NCI-H2196 (cell line): ENCODE results near the gene ZDHHC13.
"Not testable (repeated sequence)": the region's sequence is repeated elsewhere in the genome, so short reads cannot be mapped to it uniquely, and the experiment has no call there.

ENCODE experiments used
- DNase-seq: peaks from one replicate; lab custom pipeline; 2025; ENCODE audit not compliant: unreplicated experiment; lab: John Stamatoyannopoulos, UW

ZDHHC13 gene

DNA sequence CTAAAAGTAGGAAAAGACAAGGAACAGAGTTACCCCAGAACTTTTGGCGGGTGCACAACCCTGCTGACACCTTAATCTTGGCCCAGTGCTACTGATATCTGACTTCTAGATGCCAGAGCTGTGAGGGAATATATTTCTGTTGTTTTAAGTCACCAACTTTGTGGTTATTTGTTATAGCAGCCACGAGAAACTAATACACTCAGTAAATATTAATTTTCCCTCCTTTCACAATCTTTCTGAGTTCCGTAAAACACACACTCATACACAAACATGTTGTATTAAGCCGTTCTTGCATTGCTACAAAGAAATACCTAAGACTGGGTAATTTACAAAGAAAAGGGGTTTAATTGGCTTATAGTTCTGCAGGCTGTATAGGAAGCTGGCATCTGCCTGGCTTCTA is 16.1 kb upstream of the ZDHHC13 start:
- DNase-seq, result no peak

DNA sequence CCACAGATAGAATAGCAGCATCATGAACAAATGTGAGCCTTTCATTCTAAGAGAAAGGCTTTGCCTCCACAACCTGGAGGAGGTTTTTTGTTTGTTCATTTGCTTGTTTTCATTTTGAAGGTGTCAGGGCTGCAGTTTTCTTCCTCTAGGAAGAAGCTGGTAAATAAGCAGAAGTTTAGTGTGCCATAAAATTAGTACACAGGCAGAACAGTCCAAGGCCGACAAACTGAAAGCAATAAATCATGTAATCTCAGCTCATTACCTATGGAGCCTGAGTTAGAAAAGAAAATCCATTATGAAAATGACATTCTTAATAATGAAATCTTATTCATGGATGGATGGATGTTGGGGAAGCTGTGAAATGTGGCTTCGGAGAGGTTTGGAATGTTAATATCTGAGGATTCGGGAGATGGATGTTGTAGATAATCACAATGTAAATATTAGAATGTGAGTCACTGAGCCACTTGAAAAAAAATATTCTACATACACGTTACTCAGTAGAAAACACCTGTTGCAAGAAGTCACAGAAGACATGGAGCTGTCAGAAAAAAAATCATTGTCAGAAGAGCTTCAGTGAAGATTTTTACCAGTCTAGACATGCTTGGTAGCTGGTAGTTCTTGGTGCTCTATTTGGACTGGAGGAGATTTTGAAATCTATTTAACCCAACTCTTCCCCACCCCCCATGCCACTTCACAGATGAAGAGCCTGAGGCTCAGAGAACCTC is 15.0 kb upstream of the ZDHHC13 start:
- DNase-seq, result peak; percentile 43

DNA sequence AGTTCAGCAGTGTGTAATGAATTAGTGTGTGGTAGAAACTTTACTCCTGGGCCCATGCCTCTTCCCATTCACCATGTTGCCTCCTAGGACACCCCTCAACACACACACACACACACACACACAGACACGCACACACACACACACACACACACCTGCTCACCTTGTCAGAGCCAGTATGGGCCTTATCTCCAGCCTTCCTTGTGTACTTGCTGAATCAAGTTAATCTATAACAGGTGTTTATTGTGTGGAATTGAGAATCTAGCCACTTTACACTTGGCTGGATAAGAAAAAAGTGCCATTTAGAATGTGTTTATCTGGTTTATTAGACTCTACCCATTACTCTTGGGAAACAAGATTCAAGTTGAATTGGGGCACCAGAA is 14.5 kb upstream of the ZDHHC13 start:
- no peak for DNase-seq

DNA sequence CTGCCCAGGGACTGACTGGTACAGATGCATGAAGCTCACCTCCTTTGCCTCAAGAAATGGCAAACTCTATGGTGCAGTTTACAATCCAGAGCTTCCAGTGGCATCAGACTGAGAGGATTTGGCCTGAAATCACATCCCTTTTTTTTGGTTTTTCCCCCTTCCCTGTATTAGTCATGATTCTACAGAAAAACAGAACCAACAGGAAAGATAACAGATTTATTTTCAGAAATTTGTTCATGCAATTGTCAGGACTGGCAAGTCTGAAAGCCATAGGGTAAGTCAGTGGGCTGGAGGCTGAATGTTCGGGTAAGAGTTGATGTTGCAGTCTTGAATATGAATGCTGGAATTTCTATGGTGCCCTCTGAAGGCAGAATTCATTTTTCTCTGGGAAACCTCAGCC is 12.0 kb upstream of the ZDHHC13 start:
- DNase-seq, result no peak

DNA sequence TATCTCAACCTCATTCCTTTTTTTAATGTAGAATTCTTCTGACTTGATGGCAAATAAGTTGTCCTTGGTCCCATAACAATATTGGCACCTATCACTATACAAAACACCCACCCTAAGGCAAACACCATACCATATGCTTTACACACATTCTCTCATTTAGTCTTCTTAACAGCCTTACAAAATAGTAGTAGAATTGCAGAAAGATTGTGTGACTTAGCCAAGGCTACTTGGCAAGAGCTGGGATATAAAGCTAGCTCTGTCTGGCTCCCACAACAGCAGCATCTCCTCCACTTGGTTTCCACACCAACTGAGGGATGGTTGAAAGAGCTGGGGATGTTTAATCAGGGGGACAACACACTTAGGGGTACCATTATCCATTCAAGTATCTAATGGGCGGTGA is 9.8 kb upstream of the ZDHHC13 start:
- DNase-seq, result no peak

DNA sequence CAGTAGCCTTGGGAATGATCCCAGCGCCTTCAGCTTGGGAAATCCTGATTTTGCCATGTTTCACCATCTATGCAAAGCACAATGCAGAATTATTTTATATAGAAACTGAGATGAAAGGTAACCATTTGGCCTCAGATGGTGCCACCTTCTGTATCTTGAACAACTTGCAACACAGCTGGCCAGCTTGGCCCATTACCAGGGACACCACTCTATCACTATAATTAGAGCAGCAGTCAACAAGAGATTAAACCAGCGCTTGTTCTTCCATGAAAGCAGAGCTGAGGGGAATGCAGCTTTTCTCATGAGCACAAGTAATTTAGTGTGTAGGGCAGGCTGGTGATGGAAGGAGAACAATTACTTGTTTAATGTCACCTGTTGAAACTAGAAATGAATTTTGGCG is 6.7 kb upstream of the ZDHHC13 start:
- peak; percentile 61 for DNase-seq

DNA sequence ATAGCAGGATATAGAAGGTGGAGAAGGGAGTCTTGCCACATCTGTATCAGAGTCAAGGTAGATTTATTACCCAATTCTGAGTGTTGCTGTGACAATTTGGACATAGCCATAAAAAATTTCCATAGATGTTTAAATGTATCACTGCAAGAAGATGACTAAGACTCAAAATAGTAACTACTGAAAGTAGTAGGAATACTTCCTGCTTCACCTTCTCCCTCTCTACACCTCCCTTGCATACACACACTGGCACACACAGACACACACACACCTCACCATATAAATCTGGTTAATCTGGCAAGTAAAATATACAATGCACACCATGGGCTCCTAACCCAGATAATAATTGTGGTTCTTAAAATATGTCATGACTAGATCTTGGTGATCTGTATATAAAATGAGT is 5.2 kb upstream of the ZDHHC13 start:
- DNase-seq, result no peak

DNA sequence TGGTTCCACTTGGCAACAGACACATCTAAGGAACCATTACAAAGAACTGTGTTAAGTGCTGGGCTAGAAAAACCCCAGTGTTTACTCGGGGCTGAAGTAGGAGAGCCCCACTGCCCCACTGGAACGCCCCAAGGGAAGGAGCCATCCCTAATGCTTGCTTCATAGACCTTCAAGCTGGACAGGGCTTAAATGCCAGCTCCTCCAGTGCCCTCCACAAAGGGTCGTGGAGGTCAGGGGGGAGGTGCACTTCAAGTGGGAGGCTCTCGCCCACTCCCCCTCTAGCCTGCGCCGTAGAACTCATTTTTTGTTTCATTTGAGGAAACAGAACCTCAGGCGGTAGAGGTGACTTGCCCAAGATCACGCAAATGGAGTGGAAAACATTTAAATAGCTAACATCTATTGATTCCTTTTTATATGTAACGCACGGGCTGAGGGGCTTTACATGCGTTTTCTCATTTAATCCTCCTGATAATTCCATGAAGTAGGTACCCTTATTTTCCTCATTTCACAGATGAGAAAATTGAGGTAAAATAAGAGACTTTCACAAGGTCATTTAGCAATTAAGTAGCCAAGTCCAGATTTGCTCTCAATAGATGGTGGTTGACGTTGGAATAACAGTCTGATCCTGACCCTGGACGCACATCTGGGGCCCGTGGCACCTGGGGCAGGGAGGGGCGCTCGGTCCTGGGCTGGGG is 545 bp upstream of the ZDHHC13 start:
- DNase-seq, result no peak

DNA sequence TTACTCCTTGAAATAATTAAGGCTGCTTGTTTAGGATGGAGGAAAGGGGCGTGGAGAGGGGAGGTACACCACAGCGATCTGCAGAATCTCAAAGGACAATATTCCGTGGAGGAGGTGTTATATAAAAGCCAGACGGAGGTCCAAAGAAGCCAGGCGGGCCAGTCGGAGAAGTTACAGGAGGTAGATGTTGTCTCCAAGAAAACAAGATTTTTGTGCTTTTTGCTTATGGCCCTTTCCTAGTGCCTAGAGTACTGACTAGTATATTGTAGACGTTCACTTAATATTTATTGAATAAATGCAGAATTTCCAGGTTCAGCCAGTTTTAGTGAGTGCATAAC is 761 bp downstream of the ZDHHC13 start:
- no peak for DNase-seq

DNA sequence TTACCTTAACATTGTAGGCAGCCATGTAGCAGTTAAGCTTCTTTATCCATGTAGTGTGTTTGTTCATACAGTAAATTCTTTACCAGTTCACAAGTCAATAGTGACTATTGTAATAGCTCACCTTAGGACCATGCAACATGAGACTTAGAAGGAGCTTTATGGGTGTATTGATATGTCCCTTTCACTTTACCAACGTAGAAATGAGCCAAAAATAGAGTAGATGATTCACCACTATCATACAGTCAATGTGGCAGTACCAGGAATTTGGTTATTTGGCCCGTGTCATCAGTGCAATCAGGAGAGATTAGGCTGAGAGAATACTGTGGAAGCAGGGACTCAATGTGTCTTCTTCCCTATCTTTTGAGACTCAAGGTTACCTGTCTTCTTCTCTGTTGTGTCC is 4.7 kb downstream of the ZDHHC13 start:
- no peak for DNase-seq

DNA sequence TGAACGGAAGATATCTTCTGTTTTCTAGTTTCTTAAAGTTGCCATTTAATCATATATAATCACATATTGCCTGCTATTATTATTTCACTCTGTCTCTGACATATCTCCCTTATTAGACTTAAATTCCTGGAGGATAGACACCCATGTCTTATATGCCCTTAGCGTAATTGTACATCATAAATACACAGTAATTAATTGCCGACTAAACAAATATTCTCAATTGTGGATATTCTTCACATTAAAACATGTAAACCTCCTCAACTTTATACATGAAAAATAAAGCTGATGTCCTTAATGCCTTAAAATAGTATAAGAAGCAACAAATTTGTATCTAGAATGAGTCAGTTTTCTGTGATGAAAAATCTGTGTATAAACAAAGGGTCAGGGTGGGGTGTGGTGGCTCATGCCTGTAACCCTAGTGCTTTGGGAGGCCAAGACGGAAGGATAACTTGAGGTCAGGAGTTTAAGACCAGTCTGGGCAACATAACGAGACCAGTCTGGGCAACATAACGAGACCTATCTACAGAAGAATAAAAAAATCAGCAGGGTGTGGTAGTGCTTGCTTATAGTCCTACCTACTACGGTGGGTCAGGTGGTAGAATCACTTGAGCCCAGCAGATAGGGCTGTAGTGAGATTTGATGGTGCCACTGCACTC is 6.1 kb downstream of the ZDHHC13 start:
- no peak for DNase-seq

DNA sequence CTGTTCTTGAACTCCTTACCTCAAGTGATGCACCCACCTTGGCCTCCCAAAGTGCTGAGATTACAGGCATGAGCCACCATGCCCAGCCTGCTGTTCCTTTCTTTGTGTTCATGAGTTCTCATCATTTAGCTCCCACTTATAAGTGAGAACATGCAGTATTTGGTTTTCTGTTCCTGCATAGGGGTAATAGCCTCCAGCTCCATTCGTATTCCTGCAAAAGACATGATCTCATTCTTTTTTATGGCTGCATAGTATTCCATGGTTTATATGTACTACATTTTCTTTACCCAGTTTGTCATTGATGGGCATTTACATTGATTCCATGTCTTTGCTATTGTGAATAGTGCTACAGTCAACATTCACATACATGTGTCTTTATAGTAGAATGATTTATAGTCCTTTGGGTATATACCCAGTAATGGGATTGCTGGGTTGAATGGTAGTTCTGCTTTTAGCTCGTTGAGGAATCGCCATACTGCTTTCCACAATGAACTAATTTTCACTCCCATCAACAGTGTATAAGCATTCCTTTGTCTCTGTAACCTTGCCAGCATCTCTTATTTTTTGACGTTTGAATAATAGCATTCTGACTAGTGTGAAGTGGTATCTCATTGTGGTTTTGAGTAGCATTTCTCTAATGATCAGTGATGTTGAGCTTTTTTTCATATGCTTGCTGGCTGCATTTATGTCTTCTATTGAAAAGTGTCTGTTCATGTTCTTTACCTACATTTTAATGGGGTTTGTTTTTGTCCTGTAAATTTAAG is 9.8 kb downstream of the ZDHHC13 start:
- DNase-seq, result not testable (repeated sequence)

DNA sequence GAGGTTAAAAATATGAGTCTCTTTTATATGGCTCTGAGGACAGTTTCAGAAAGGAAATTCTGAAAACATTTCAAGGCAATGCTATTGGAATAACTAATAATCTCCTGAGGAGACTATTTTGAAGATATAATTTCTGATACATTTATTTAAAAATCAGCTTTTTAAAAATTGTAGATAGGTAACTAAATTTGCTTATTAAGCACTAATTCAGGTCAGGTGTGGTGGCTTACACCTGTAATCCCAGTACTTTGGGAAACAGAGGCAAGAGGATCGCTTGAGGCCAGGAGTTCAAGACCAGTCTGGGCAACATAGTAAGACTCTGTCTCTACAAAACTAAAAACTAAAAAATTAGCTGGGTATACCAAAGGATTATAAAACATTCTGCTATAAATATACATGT is 17.0 kb downstream of the ZDHHC13 start:
- no peak for DNase-seq

DNA sequence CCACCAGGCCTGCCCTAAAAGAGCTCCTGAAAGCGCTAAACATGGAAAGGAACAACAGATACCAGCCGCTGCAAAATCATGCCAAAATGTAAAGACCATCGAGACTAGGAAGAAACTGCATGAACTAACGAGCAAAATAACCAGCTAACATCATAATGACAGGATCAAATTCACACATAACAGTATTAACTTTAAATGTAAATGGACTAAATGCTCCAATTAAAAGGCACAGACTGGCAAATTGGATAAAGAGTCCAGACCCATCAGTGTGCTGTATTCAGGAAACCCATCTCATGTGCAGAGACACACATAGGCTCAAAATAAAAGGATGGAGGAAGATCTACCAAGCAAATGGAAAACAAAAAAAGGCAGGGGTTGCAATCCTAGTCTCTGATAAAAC is 19.9 kb downstream of the ZDHHC13 start:
- DNase-seq, result not testable (repeated sequence)

DNA sequence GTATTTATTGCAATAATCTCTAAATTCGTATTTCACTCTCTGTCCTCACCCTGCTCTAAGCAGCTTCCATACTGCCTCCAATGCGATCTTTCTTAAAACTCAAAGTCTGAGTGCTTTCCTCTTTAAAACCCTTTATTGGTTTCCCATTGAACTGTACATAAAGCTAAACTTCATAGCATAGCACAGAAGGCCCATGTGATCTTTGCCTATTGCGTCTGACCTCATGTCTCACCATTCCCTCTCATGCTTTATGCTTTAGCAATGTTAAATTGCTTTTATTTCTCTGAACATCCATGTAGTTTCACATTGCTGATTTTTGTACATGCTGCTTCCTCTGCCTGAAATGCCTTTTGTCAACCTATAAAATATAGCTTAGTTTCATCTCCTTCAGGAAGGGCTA is 28.4 kb downstream of the ZDHHC13 start:
- no peak for DNase-seq

DNA sequence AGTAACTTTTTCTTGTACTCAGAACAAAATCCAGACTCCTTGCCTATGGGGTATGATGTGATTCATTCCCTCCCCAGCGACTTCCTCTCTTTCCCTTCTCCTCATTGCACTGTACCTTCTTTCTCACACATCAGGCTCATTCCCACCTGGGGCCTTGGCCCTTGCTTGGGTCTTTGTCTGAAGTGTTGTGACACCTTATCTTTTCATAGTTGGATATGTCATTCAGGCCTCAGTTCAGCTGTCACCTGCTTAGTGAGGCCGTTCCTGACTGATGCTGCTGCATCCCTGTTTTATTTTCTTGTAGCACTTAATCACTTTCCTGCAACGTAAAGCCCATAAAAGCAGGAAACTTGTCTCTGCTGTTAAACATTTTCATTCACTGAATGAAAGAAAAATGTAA is 39.9 kb downstream of the ZDHHC13 start:
- DNase-seq, result no peak

DNA sequence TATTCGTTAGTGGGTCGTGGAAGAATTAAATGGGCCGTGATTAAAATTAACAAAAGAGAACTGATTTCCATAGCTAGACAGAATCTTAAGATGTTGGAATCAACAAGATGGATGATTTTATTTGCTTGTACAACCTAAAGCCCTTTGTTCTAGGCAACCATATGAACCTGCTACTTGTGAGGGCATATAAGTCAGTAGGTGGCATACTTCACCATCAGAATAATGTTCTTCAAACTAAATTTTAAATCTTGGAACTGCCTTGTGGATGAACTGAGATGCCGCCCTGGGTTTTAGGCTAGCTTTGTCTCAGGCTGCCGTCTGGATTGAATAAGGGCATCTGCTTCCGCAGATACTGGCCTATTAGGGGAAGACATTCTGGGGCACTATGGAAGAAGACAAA is 43.9 kb downstream of the ZDHHC13 start:
- DNase-seq, result no peak

DNA sequence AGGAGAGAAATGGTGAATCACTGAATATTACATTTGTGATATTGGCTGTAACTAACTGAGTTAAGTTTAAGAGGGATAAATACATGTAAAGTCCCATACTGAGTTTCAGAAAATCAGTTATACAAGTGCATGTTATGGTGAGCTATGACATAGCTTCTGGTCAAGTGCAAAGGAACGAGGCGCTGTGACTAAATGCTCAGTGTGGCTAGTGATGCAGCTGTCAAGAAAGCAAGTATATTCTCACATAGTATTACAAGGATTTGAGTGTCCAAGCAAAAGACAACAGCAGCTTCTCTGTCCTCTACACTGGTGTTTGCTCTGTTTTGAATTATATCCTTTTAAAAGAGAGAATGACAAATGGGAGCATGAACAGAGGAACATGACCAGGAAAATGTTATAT is 44.7 kb downstream of the ZDHHC13 start:
- no peak for DNase-seq

DNA sequence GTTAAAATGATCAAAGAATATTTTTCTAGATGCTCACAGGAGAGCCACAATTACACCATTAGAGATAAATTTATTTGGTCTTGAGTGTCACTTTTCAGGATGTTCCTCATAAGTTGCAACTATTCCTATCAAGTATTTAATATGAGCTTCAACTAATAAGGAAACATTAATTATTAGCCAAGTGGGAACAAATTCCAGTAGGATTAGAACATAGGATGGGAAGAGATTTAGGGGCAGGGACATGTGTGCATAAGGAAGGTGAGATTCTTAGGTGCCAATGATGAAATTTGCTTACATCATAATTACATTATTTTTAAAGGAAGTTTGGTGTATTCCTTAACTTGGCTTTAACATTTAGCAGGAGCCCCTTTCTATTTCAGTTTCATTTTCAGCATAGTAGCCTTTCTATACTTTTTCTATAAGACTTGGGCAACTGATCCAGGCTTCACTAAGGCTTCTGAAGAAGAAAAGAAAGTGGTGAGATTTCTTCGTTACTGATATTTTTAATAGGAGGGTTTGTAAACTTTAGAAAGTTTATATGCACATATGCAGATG is 46.1 kb downstream of the ZDHHC13 start:
- no peak for DNase-seq

DNA sequence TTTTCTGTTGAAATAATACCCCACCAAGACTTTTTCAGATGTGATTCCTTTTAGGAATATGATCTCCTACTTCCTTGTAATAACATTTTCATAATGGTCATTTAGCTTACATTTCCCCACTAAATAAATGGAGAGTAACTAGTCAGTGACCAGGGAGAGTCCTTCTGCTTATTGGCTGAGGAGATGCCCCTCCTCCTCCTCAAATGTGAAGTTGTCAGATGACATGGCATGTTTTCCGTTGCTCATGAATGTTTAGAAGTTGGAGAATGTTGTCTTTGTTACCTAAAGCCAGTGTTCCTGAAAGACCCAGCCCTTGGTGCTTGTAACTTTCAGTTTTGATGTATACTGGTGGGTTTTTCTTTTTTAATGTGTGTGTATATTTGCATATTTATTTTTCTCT is 46.6 kb downstream of the ZDHHC13 start:
- DNase-seq, result no peak

DNA sequence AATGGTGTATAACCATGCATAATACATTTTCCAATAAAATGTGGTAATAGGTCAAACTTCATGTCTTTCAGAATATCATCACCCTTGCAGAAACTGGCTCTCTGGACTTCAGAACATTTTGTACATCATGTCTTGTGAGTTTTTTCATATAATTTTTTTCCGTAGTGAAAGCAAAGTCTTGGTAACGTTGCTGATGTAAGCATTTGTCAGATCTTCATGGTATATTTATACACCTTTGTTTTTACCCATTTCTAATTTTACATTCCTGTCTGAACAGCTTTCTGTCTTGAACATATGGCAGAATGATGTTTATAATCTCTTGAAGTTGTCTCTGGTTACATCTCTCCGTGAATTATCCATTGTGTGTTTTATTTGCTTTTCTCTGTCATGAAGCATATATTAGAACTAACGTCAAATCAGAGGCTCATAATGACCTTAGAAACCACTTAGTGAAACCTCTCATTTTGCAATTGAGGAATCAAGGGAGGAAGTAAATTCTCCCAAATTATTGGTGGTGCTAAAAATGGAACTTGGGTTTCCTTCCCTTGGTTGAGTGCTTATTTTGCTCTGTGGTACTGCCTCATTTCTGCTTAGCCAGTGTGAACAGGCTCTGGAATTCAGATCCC is 47.4 kb downstream of the ZDHHC13 start:
- peak; percentile 44 for DNase-seq
